Uterus (tissue), 2 donors: ENCODE data around the gene PHYHD1.

Experiments
- POLR2A ChIP-seq, 2 donors: fragments of 450-650 bp; IDR thresholded peaks; one replicate each; pipeline ENCODE4 v1.6.1; 2016; ENCODE audit warnings: antibody characterized with exemption in 2 of 2, mild to moderate bottlenecking in 1 of 2, moderate library complexity in 1 of 2
- TF ChIP-seq, protein P1 (sequence below), 4 experiments: fragments of 200-600 bp in 2 of 4; fragments of 450-650 bp in 2 of 4; sonication (generic) in 2 of 4; IDR thresholded peaks; one replicate each; pipeline ENCODE4 v1.5.1; 2016 to 2019; ENCODE audit warnings: antibody characterized with exemption in 4 of 4, mild to moderate bottlenecking in 2 of 4, moderate library complexity in 1 of 4

DNA sequence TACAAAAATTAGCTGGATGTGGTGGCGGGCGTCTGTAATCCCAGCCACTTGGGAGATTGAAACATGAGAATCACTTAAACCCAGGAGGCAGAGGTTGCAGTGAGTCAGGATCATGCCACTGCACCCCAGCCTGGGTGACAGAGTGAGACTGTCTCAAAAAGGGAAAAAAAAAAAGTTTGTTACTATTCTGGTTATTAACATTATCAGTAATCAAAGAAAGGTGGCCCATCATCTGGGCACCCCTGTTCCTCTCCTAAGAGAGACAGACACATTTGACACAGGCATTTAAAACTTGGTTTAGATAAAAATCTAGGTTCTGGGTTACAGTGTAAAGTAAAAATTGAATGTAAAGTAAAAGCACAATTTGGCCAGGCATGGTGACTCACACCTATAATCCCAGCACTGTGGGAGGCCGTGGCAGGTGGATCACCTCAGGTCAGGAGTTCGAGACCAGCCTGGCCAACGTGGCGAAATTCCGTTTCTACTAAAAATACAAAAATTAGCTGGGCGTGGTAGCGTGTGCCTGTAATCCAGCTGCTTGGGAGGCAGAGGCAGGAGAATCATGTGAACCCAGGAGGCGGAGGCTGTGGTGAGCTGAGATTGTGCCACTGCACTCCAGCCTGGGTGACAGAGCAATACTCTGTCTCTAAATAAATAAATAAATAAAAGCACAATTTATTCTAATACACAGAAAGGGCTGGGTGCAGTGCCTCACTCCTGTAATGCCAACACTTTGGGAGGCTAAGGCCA lies 16.7 kb upstream of the PHYHD1 start:
- TF ChIP-seq, protein P1, sequence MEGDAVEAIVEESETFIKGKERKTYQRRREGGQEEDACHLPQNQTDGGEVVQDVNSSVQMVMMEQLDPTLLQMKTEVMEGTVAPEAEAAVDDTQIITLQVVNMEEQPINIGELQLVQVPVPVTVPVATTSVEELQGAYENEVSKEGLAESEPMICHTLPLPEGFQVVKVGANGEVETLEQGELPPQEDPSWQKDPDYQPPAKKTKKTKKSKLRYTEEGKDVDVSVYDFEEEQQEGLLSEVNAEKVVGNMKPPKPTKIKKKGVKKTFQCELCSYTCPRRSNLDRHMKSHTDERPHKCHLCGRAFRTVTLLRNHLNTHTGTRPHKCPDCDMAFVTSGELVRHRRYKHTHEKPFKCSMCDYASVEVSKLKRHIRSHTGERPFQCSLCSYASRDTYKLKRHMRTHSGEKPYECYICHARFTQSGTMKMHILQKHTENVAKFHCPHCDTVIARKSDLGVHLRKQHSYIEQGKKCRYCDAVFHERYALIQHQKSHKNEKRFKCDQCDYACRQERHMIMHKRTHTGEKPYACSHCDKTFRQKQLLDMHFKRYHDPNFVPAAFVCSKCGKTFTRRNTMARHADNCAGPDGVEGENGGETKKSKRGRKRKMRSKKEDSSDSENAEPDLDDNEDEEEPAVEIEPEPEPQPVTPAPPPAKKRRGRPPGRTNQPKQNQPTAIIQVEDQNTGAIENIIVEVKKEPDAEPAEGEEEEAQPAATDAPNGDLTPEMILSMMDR (IDR thresholded peaks at IDR 0.05): no peak
- no peak for TF ChIP-seq POLR2A (IDR thresholded peaks at IDR 0.05)
